Neutrophil (primary cell): Measurements from ENCODE around the gene PPP2R2C.

Experiments
- H3K27ac ChIP-seq: fragments of 200-600 bp; sonication (generic); 2 replicates; pipeline ENCODE4 v1.5.1; 2016; ENCODE audit warnings: mild to moderate bottlenecking, moderate library complexity
- H3K27me3 ChIP-seq: fragments of 200-600 bp; sonication (generic); 2 replicates; pipeline ENCODE4 v1.6.0; 2016; ENCODE audit warnings: mild to moderate bottlenecking
- H3K36me3 ChIP-seq: fragments of 200-600 bp; sonication (generic); 2 replicates; pipeline ENCODE4 v1.5.1; 2017
- H3K4me1 ChIP-seq, 2 experiments: fragments of 200-600 bp in 1 of 2; sonication (generic) in 1 of 2; 1 replicate in 1 of 2; 2 replicates in 1 of 2; pipeline versions ENCODE4 v1.5.1 to v1.6.1; 2013 to 2016; ENCODE audit warnings: low read depth in 1 of 2, low read length in 1 of 2, mild to moderate bottlenecking in 1 of 2, moderate library complexity in 1 of 2; ENCODE audit not compliant: control insufficient read depth in 1 of 2, insufficient read depth in 1 of 2
- H3K4me3 ChIP-seq, 2 experiments: fragments of 200-600 bp in 1 of 2; sonication (generic) in 1 of 2; 1 replicate in 1 of 2; 2 replicates in 1 of 2; pipeline ENCODE4 v1.5.1; 2013 to 2016; ENCODE audit warnings: low read depth in 1 of 2, low read length in 1 of 2, mild to moderate bottlenecking in 1 of 2, moderate library complexity in 1 of 2
- H3K9me3 ChIP-seq: fragments of 200-600 bp; sonication (generic); 2 replicates; pipeline ENCODE4 v1.5.1; 2016
- TF ChIP-seq, protein P1 (sequence below): fragments of 200-600 bp; sonication (generic); IDR thresholded peaks from 2 replicates; pipeline ENCODE4 v1.5.1; 2016; ENCODE audit warnings: antibody characterized with exemption

Gene PPP2R2C

DNA sequence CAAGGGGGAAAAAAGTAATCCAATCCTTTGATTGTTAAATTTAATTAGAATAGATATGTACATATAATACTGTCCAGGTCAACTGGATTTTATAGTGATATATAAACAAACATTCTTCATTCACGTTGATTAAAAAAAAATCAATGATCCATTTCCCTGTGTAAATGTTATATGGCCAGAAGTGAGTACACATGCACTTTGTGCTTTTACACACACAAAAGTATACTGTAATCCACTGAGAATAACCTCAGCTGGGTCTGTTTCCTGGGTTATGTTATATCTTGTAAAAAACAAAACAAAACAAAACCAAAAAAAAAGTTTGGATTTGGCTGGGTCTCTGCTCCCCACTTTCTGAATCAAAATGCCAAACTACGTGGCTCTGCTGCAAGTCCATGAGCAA is 151.1 kb downstream of the PPP2R2C start:
- Histone ChIP-seq H3K36me3 (no peaks in the 10 kb centered on the region), H3K27me3 (peaks cover 43% of the 10 kb centered on the region), H3K4me3 (no peak overlapping the region), H3K27ac (no peak overlapping the region), H3K9me3 (no peaks in the 10 kb centered on the region), H3K4me1 (peaks cover 8 to 11% of the 10 kb centered on the region in 2 experiments)
- TF ChIP-seq, protein P1, sequence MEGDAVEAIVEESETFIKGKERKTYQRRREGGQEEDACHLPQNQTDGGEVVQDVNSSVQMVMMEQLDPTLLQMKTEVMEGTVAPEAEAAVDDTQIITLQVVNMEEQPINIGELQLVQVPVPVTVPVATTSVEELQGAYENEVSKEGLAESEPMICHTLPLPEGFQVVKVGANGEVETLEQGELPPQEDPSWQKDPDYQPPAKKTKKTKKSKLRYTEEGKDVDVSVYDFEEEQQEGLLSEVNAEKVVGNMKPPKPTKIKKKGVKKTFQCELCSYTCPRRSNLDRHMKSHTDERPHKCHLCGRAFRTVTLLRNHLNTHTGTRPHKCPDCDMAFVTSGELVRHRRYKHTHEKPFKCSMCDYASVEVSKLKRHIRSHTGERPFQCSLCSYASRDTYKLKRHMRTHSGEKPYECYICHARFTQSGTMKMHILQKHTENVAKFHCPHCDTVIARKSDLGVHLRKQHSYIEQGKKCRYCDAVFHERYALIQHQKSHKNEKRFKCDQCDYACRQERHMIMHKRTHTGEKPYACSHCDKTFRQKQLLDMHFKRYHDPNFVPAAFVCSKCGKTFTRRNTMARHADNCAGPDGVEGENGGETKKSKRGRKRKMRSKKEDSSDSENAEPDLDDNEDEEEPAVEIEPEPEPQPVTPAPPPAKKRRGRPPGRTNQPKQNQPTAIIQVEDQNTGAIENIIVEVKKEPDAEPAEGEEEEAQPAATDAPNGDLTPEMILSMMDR: no peak

DNA sequence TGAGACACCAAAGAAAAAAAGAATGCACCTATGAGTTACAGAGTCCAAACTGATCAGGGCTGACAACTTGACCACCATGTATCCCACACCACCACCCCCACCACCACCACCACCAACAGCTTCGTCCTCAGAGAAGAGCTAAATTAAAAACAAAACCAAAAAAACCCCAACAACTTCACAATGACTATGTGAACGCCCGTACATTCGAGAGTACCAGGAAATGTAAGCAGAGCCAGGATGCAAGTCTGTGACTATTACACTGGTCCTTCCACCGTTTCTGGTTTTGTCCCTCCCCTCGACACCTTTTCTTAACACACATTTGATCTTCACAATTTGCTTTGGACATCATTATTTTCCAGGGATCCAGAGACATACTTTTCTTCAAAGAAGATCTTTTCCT is 151.8 kb downstream of the PPP2R2C start:
- Histone ChIP-seq H3K27me3 (peaks cover 36% of the 10 kb centered on the region), H3K9me3 (no peaks in the 10 kb centered on the region), H3K36me3 (no peaks in the 10 kb centered on the region), H3K4me3 (no peak overlapping the region), H3K27ac (no peak overlapping the region), H3K4me1 (peaks cover 8 to 11% of the 10 kb centered on the region in 2 experiments)
- TF ChIP-seq, protein P1: no peak

DNA sequence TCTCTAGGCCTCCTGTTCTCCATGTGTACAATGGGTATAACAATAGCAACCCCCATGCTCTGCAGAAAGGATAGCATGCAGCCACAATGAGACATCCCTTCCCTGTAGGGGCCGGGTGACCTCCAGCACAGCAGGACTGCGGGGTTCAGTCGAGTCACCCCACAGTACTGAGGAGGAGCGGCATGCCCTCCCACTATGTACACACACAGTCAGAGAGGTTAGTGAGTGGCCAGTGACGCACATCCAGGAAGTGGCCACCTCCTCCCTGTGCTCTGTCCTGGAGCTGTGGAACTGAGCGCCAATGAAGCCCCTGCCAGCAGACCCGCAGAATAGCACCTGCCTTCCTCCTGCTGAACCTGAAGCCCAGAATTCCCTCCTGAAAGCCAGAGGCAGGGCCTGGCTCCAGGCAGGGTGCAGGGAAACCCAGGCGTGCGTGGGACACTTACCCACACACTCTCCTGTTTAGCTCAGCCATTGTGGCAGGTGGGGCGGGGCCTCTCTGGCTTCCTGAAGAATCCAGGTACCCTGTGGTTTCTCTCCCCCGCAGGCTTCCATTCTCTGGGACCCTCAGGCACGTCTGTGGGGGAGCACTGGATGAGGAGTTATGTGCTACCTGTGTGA is 152.8 kb downstream of the PPP2R2C start:
- Histone ChIP-seq H3K27me3 (peaks cover 26% of the 10 kb centered on the region), H3K36me3 (no peaks in the 10 kb centered on the region), H3K27ac (no peak overlapping the region), H3K4me3 (no peak overlapping the region), H3K9me3 (no peaks in the 10 kb centered on the region), H3K4me1 (peaks cover 2 to 4% of the 10 kb centered on the region in 2 experiments)
- TF ChIP-seq, protein P1: no peak

DNA sequence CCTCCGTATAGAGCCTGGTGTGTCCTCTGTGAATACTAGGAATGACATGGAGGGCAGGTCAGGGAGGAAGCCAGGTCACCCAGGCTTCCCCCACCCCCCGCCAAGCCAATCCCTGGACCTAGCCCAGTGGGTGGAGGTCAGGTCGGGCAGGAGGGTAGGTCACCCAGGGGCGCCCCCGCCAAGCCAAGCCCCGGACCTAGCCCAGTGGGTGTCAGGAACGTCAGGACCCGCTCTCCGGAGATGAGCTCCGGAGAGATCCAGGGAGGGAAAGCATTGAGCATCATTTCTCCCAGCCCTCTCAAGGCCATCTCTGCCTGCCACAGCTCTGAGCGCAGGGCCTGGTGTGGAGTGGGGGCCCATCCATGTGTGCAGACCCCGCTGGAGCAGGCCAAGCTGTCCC is 154.2 kb downstream of the PPP2R2C start:
- Histone ChIP-seq H3K9me3 (no peaks in the 10 kb centered on the region), H3K4me1 (no peaks in the 10 kb centered on the region), H3K27me3 (peaks cover 12% of the 10 kb centered on the region), H3K36me3 (no peaks in the 10 kb centered on the region), H3K4me3 (no peak overlapping the region), H3K27ac (no peak overlapping the region)
- TF ChIP-seq, protein P1: no peak

DNA sequence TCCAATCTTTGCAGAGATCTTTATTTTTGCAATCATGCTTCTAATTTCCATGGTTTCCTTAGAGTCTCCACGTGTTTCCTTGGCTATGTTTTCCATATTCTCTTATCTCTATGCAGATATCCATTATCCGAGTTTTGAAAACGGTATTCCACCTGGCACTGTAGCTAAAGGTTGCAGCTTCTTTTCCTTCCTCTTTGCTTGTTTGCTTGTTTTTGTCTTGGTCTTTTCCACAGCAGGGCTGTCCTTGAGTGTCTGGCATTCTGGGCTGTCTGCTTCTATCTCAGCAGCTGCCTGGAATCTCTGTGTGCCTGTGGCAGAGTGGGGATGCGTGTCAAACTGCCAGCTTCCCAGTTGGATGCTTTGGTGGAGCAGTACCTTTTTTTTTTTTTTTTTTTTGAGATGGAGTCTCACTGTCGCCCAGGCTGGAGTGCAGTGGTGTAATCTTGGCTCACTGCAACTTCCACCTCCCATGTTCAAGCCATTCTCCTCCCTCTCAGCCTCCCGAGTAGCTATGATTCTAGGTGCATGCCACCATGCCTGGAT is 155.9 kb downstream of the PPP2R2C start:
- TF ChIP-seq, protein P1: no peak
- Histone ChIP-seq H3K36me3 (no peaks in the 10 kb centered on the region), H3K4me3 (no peak overlapping the region), H3K4me1 (no peaks in the 10 kb centered on the region), H3K27ac (no peak overlapping the region), H3K27me3 (peaks cover 2% of the 10 kb centered on the region), H3K9me3 (no peaks in the 10 kb centered on the region)
